Lower leg skin (tissue), 4 donors: ENCODE data around the gene MB21D2. TPM values are rescaled to one million over a fixed set of nuclear protein-coding genes. Genes with fewer than 3 reads are reported as not detected.

Experiments
- DNase-seq, 2 donors: peaks; one replicate each; pipeline ENCODE4 v3.0.0-alpha.2; 2019; ENCODE audit warnings: low spot score in 2 of 2
- H3K4me3 ChIP-seq: fragments of 200-600 bp; sonication (generic); 2 replicates; pipeline ENCODE4 v1.5.1; 2017; ENCODE audit warnings: mild to moderate bottlenecking, low read depth; ENCODE audit not compliant: poor library complexity, severe bottlenecking
- CTCF ChIP-seq, 3 donors: fragments of 450-650 bp; IDR thresholded peaks; one replicate each; pipeline ENCODE4 v1.5.1; 2016; ENCODE audit warnings: antibody characterized with exemption in 3 of 3, mild to moderate bottlenecking in 3 of 3, moderate library complexity in 2 of 3
- POLR2A ChIP-seq, 2 donors: fragments of 450-650 bp; IDR thresholded peaks; one replicate each; pipeline ENCODE4 v1.6.1; 2016 to 2017; ENCODE audit warnings: antibody characterized with exemption in 2 of 2, mild to moderate bottlenecking in 1 of 2, moderate library complexity in 1 of 2
- WGBS, 2 donors: methylation state at CpG; one replicate each; pipeline ENCODE4 v1.1.5; 2018; 5-methylcytosine and 5-hydroxymethylcytosine counted together
- intact Hi-C: fragments of 100-400 bp; cut with DNase I; formaldehyde crosslinking; loops from one replicate; pipeline ENCODE4 v1.15.0; 2023; ENCODE audit warnings: low total_unique reads
- total RNA-seq, 4 donors: library from RNA; depleted of rRNA; stranded (reverse); fragments of >200 nt; gene quantifications; one replicate each; pipeline ENCODE4 v1.1.0, GENCODE V29; 2016

MB21D2 gene
- total RNA-seq, 4 donors from 2014 or later, result 7.9 to 11.8 (median 8.6) TPM

- H3K4me3 ChIP-seq, result no peak overlapping the region
- intact Hi-C loops, result loop anchor here (10.0 kb wide), 1 partner anchor 103 kb away; no protein-coding TSS in a partner anchor
- TF ChIP-seq POLR2A (IDR thresholded peaks at IDR 0.05) (no peak), CTCF (IDR thresholded peaks at IDR 0.05) (no peak)
- DNase-seq, result no peak
These were observed 4.1 kb upstream of the MB21D2 start for GRCh38 chr3:192921793-192922192.

- no peak for DNase-seq
- WGBS, 2 donors, result 92 to 97% methylated on average over 3 of the region's 3 CpGs
- H3K4me3 ChIP-seq, result no peak overlapping the region
- TF ChIP-seq POLR2A (IDR thresholded peaks at IDR 0.05) (no peak), CTCF (IDR thresholded peaks at IDR 0.05) (no peak)
- intact Hi-C loops, result loop anchor here (10.0 kb wide), 1 partner anchor 104 kb away; no protein-coding TSS in a partner anchor
These were observed 2.8 kb upstream of the MB21D2 start for GRCh38 chr3:192920411-192920810.

GRCh38 chr3:192919901-192920300 is 2.2 kb upstream of the MB21D2 start:
- DNase-seq, result no peak
- 85 to 91% methylated on average over 10 of the region's 10 CpGs for WGBS, 2 donors
- no peak for TF ChIP-seq POLR2A (IDR thresholded peaks at IDR 0.05)
- no peak for TF ChIP-seq CTCF (IDR thresholded peaks at IDR 0.05)
- no peak overlapping the region for H3K4me3 ChIP-seq
- intact Hi-C loops, result loop anchor here (10.0 kb wide), 1 partner anchor 105 kb away; no protein-coding TSS in a partner anchor

- intact Hi-C loops, result no loop called here
- peak overlapping the region; percentile 77 for H3K4me3 ChIP-seq
- 0 to 1% methylated on average over 13 of the region's 13 CpGs for WGBS, 2 donors
- DNase-seq, result no peak
- TF ChIP-seq CTCF (IDR thresholded peaks at IDR 0.05) (no peak), POLR2A (IDR thresholded peaks at IDR 0.05) (no peak)
These were observed 576 bp upstream of the MB21D2 start for GRCh38 chr3:192918275-192918588.

GRCh38 chr3:192917028-192917403 is 640 bp downstream of the MB21D2 start:
- peak; percentile 50 to 95 for DNase-seq
- 1% methylated on average over 29 to 30 of the region's 30 CpGs for WGBS, 2 donors
- no peak for TF ChIP-seq CTCF (IDR thresholded peaks at IDR 0.05)
- intact Hi-C loops, result no loop called here
- peak overlapping the region; percentile 77 for H3K4me3 ChIP-seq

- WGBS, 2 donors, result 1% methylated on average over 22 to 35 of the region's 35 CpGs
- TF ChIP-seq POLR2A (IDR thresholded peaks at IDR 0.05), result no peak
- DNase-seq, result peak; percentile 18 to 86
- intact Hi-C loops, result no loop called here
- H3K4me3 ChIP-seq, result peak overlapping the region; percentile 77
These were observed 1.2 kb downstream of the MB21D2 start for GRCh38 chr3:192916371-192917027.
